HepG2 (cell line): Measurements from ENCODE around the gene NREP. TPM values are rescaled to one million over a fixed set of nuclear protein-coding genes. Genes with fewer than 3 reads are reported as not detected.

Source experiments
- ATAC-seq: fragments of 200-7000 bp; cut with Tn5 transposase; 3 replicates; pipeline ENCODE4 v1.9.1; 2020; ENCODE audit warnings: mild to moderate bottlenecking, moderate library complexity
- BruUV-seq: library from RNA; stranded (reverse); fragments of 400-500 nt; replicated peaks from 2 replicates; lab custom pipeline; 2021; lab: Mats Ljungman, UMichigan
- CTCF ChIA-PET: fragments of 300-600 bp; formaldehyde crosslinking; extraction: SDS; loops from one replicate; lab custom pipeline; 2021; ENCODE audit warnings: low total read pairs, inconsistent platforms, low intra/inter-chr PET ratio; lab: Yijun Ruan, JAX
- POLR2A ChIA-PET: fragments of 350-600 bp; sonication (Branson Sonifier 250); formaldehyde crosslinking; loops from one replicate; lab custom pipeline; 2020; ENCODE audit warnings: antibody characterized with exemption, inconsistent platforms; lab: Yijun Ruan, JAX
- DNase-seq: peaks from one replicate; pipeline ENCODE4 v3.0.0-alpha.2; 2015; ENCODE audit warnings: low spot score
- FAIRE-seq: peaks from 3 replicates; lab custom pipeline; 2011; peaks lifted over from hg19 to GRCh38; lab: Jason Lieb, UNC
- H2AFZ ChIP-seq: one replicate; pipeline ENCODE4 v1.6.1; 2011; ENCODE audit warnings: low read length, inconsistent platforms
- H3K27ac ChIP-seq: fragments of 300-600 bp; 3 replicates; pipeline ENCODE4 v1.8.0; 2011; ENCODE audit warnings: mixed run types, mild to moderate bottlenecking, mixed read lengths, low read length, inconsistent platforms; ENCODE audit not compliant: insufficient read depth; ENCODE audit errors: extremely low read length
- H3K27me3 ChIP-seq, 2 experiments: fragments of 200-600 bp in 1 of 2; 2 replicates in 1 of 2; 3 replicates in 1 of 2; pipeline versions ENCODE4 v1.6.0 to v1.8.0; 2011; ENCODE audit warnings: low read length in 2 of 2, mild to moderate bottlenecking in 2 of 2, moderate library complexity in 2 of 2, inconsistent platforms in 1 of 2; ENCODE audit not compliant: insufficient read depth in 2 of 2, control insufficient read depth in 1 of 2
- H3K36me3 ChIP-seq, 2 experiments: fragments of 200-600 bp in 1 of 2; replicated peaks in 1 of 2; 2 replicates in 1 of 2; 3 replicates in 1 of 2; pipeline versions ENCODE4 v1.5.1 to v1.8.0; 2011; ENCODE audit warnings: low read length in 2 of 2, inconsistent platforms in 1 of 2; ENCODE audit not compliant: insufficient read depth in 2 of 2, control insufficient read depth in 1 of 2
- H3K4me1 ChIP-seq: 2 replicates; pipeline ENCODE4 v1.5.1; 2012; ENCODE audit warnings: low read length, inconsistent platforms; ENCODE audit not compliant: insufficient read depth
- H3K4me2 ChIP-seq: 2 replicates; pipeline ENCODE4 v1.6.0; 2011; ENCODE audit warnings: low read depth, low read length, inconsistent platforms
- H3K4me3 ChIP-seq, 3 experiments: fragments of 200-600 bp in 1 of 3; sonication (generic), shearing (Covaris generic) in 1 of 3; replicated peaks in 1 of 3; 2 replicates each; pipeline ENCODE4 v1.5.1; 2011 to 2016; ENCODE audit warnings: low read length in 3 of 3, inconsistent platforms in 2 of 3, low read depth in 2 of 3, mild to moderate bottlenecking in 2 of 3, control low read depth in 1 of 3, mixed read lengths in 1 of 3; ENCODE audit not compliant: insufficient read depth in 1 of 3
- H3K79me2 ChIP-seq: one replicate; pipeline ENCODE4 v1.6.1; 2011; ENCODE audit warnings: low read length, inconsistent platforms; ENCODE audit not compliant: insufficient read depth
- H3K9ac ChIP-seq: 2 replicates; pipeline ENCODE4 v1.6.0; 2011; ENCODE audit warnings: mild to moderate bottlenecking, low read depth, low read length, inconsistent platforms; ENCODE audit not compliant: insufficient read depth
- H3K9me3 ChIP-seq: 2 replicates; pipeline ENCODE4 v1.5.1; 2012; ENCODE audit warnings: mild to moderate bottlenecking, low read length
- H4K20me1 ChIP-seq: 2 replicates; pipeline ENCODE4 v1.6.0; 2011; ENCODE audit warnings: inconsistent platforms, mild to moderate bottlenecking, low read length, moderate library complexity; ENCODE audit not compliant: insufficient read depth
- BCL3 ChIP-seq: sonication (generic); formaldehyde crosslinking; IDR thresholded peaks from 2 replicates; pipeline ENCODE4 v1.5.1; 2020; ENCODE audit warnings: mild to moderate bottlenecking, missing genetic modification reagents, moderate library complexity
- BRD4 ChIP-seq: sonication (generic); formaldehyde crosslinking; IDR thresholded peaks from 2 replicates; pipeline ENCODE4 v1.4.0; 2020; ENCODE audit warnings: missing genetic modification reagents
- CERS6 ChIP-seq: sonication (generic); formaldehyde crosslinking; IDR thresholded peaks from 2 replicates; pipeline ENCODE4 v1.5.0; 2020; ENCODE audit warnings: missing genetic modification reagents
- CREBL2 ChIP-seq: sonication (generic); formaldehyde crosslinking; IDR thresholded peaks from 2 replicates; pipeline ENCODE4 v1.8.1; 2023; ENCODE audit warnings: missing genetic modification reagents, mild to moderate bottlenecking, borderline replicate concordance
- GLI4 ChIP-seq: sonication (generic); formaldehyde crosslinking; IDR thresholded peaks from 2 replicates; pipeline ENCODE4 v1.5.1; 2020; ENCODE audit warnings: missing genetic modification reagents, mild to moderate bottlenecking, moderate library complexity, borderline replicate concordance
- HOXA3 ChIP-seq: sonication (generic); formaldehyde crosslinking; IDR thresholded peaks from 2 replicates; pipeline ENCODE4 v1.5.0; 2020; ENCODE audit warnings: missing genetic modification reagents
- KDM3A ChIP-seq: IDR thresholded peaks from 2 replicates; pipeline ENCODE4 v1.6.1; 2018; ENCODE audit warnings: low read depth, missing compliant biosample characterization
- NR2F1 ChIP-seq, 2 experiments: fragments of 450-650 bp in 1 of 2; formaldehyde crosslinking in 1 of 2; IDR thresholded peaks; 2 replicates each; pipeline versions ENCODE4 v1.5.0 to v1.6.1; 2016 to 2020; ENCODE audit warnings: mild to moderate bottlenecking in 1 of 2, missing compliant biosample characterization in 1 of 2, missing genetic modification reagents in 1 of 2, moderate library complexity in 1 of 2
- POLR2G ChIP-seq: fragments of 200-400 bp; formaldehyde crosslinking; IDR thresholded peaks from 2 replicates; pipeline ENCODE4 v1.6.1; 2018; ENCODE audit warnings: mild to moderate bottlenecking, low read depth, low read length, moderate library complexity
- RBFOX2 ChIP-seq: fragments of 200-400 bp; formaldehyde crosslinking; IDR thresholded peaks from 2 replicates; pipeline ENCODE4 v1.6.1; 2017; ENCODE audit warnings: low read depth, mild to moderate bottlenecking, low read length
- SMAD3 ChIP-seq: sonication (generic); formaldehyde crosslinking; IDR thresholded peaks from 2 replicates; pipeline ENCODE4 v1.4.0; 2020; ENCODE audit warnings: missing genetic modification reagents
- SNRNP70 ChIP-seq: fragments of 200-400 bp; formaldehyde crosslinking; IDR thresholded peaks from 2 replicates; pipeline ENCODE4 v1.6.1; 2017; ENCODE audit warnings: mild to moderate bottlenecking, low read depth, low read length, moderate library complexity
- XRCC5 ChIP-seq: fragments of 200-400 bp; formaldehyde crosslinking; optimal IDR thresholded peaks from 2 replicates; pipeline ENCODE3; 2017; ENCODE audit warnings: mild to moderate bottlenecking, low read length
- ZBTB39 ChIP-seq: sonication (generic); formaldehyde crosslinking; IDR thresholded peaks from 2 replicates; pipeline ENCODE4 v1.5.0; 2020; ENCODE audit warnings: missing genetic modification reagents
- ZNF570 ChIP-seq: sonication (generic); formaldehyde crosslinking; IDR thresholded peaks from 2 replicates; pipeline ENCODE4 v1.4.0; 2020; ENCODE audit warnings: mild to moderate bottlenecking, missing genetic modification reagents, borderline replicate concordance
- ZNF710 ChIP-seq: sonication (generic); formaldehyde crosslinking; IDR thresholded peaks from 2 replicates; pipeline ENCODE4 v1.5.0; 2020; ENCODE audit warnings: mild to moderate bottlenecking, missing genetic modification reagents, borderline replicate concordance
- WGBS: methylation state at CpG from one replicate; pipeline ENCODE4 v1.1.6; 2017; ENCODE audit warnings: low lambda C conversion rate; 5-methylcytosine and 5-hydroxymethylcytosine counted together
- in situ Hi-C: cut with HindIII; loops from 2 replicates; pipeline ENCODE4 v1.10.0; 2017; ENCODE audit warnings: low pct_unique_long_range_greater_than_20kb; ENCODE audit not compliant: extremely low pct_ligation_motif_present
- intact Hi-C: fragments of 100-400 bp; cut with micrococcal nuclease; formaldehyde crosslinking; loops from one replicate; pipeline ENCODE4 v1.10.0; 2022; ENCODE audit not compliant: unreplicated experiment
- polyA plus RNA-seq, 8 experiments: library from polyadenylated mRNA; depleted of rRNA in 3 of 8; stranded (reverse) in 7 of 8; unstranded in 1 of 8; fragments of >200 nt; fragmentation: Illumina TruSeq in 4 of 8; extraction: Trizol in 4 of 8; gene quantifications; 2 replicates each; pipeline versions ENCODE4 v1.2.1 to v1.2.3, GENCODE V29; 2011 to 2016; ENCODE audit warnings: low read depth in 4 of 8, missing spikeins in 1 of 8, mixed read lengths in 1 of 8; ENCODE audit not compliant: insufficient read depth in 1 of 8
- total RNA-seq, 5 experiments: library from RNA; depleted of rRNA; stranded (reverse); fragments of >200 nt; fragmentation: Illumina TruSeq; extraction: Trizol; gene quantifications; 2 replicates each; pipeline ENCODE4 v1.2.3, GENCODE V29; 2016; ENCODE audit warnings: low read depth in 1 of 5

NREP gene
- total and polyA plus RNA-seq, 2 of the 13 experiments (the other 11 are each of a cell fraction or from before 2014, with no cell fraction given): 40.5 to 102 TPM

- Histone ChIP-seq H3K27ac (no peak overlapping the region), H3K79me2 (no peaks in the 10 kb centered on the region), H4K20me1 (no peaks in the 10 kb centered on the region), H3K4me3 (no peak overlapping the region), H3K36me3 (no peaks in the 10 kb centered on the region), H3K27me3 (no peaks in the 10 kb centered on the region), H2AFZ (no peak overlapping the region), H3K9me3 (no peaks in the 10 kb centered on the region), H3K4me1 (peaks cover 11% of the 10 kb centered on the region), H3K9ac (no peak overlapping the region), H3K4me2 (no peak overlapping the region)
- DNase-seq (no peak), FAIRE-seq (no peak), ATAC-seq (no peak)
- intact Hi-C loops (no loop called here), in situ Hi-C loops (no loop called here)
- TF ChIP-seq ZNF710 (CRISPR knock-in tag) (no peak), XRCC5 (no peak), ZNF570 (CRISPR knock-in tag) (no peak), BCL3 (CRISPR knock-in tag) (no peak), CREBL2 (CRISPR knock-in tag) (no peak), HOXA3 (CRISPR knock-in tag) (no peak), SNRNP70 (no peak), ZBTB39 (CRISPR knock-in tag) (no peak), BRD4 (no peak), SMAD3 (no peak), KDM3A (CRISPR knock-in tag) (no peak), POLR2G (no peak), NR2F1 (CRISPR knock-in tag; IDR thresholded peaks at IDR 0.05) (no peak), GLI4 (CRISPR knock-in tag) (no peak), RBFOX2 (no peak), CERS6 (CRISPR knock-in tag) (no peak)
- POLR2A ChIA-PET: no interaction called here
- BruUV-seq: no TSS peak
- CTCF ChIA-PET: no interaction called here
- 8% methylated on average over 1 of the region's 1 CpG for WGBS
These were observed 57.7 kb downstream of the NREP start for GRCh38 chr5:111699324-111699723.
